Gastroesophageal sphincter (tissue), 4 donors: ENCODE results near the gene BAMBI. TPM values are rescaled to one million over a fixed set of nuclear protein-coding genes. Genes with fewer than 3 reads are reported as not detected.

Experiments used
- ATAC-seq: fragments of 150-250 bp; one replicate; pipeline ENCODE4 v1.9.1; 2016; ENCODE audit warnings: mild to moderate bottlenecking, moderate library complexity
- H3K27ac ChIP-seq, 4 donors: fragments of 200-600 bp; sonication (generic) in 3 of 4; 1 replicate in 3 of 4; 2 replicates in 1 of 4; pipeline ENCODE4 v1.5.1; 2016 to 2019
- H3K27me3 ChIP-seq: fragments of 200-600 bp; sonication (generic); one replicate; pipeline ENCODE4 v1.5.1; 2019
- H3K36me3 ChIP-seq, 2 donors: fragments of 200-600 bp; sonication (generic); one replicate each; pipeline ENCODE4 v1.5.1; 2019; ENCODE audit warnings: control low read depth in 1 of 2
- H3K4me1 ChIP-seq, 3 donors: fragments of 200-600 bp; sonication (generic); 1 replicate in 2 of 3; 2 replicates in 1 of 3; pipeline ENCODE4 v1.5.1; 2016 to 2019; ENCODE audit warnings: control low read depth in 2 of 3
- H3K4me3 ChIP-seq, 2 donors: fragments of 200-600 bp; sonication (generic); one replicate each; pipeline ENCODE4 v1.5.1; 2019; ENCODE audit warnings: mild to moderate bottlenecking in 1 of 2, moderate library complexity in 1 of 2
- H3K9me3 ChIP-seq, 3 donors: fragments of 200-600 bp; sonication (generic); one replicate each; pipeline ENCODE4 v1.5.1; 2017 to 2019; ENCODE audit warnings: control low read depth in 2 of 3
- EP300 ChIP-seq: sonication (generic); formaldehyde crosslinking; IDR thresholded peaks from one replicate; pipeline ENCODE4 v1.6.1; 2017; ENCODE audit warnings: antibody characterized with exemption, mild to moderate bottlenecking
- POLR2A ChIP-seq, 2 donors: fragments of 450-650 bp; IDR thresholded peaks; one replicate each; pipeline ENCODE4 v1.6.1; 2017; ENCODE audit warnings: antibody characterized with exemption in 2 of 2, mild to moderate bottlenecking in 2 of 2, moderate library complexity in 1 of 2
- POLR2AphosphoS5 ChIP-seq: sonication (generic); formaldehyde crosslinking; IDR thresholded peaks from one replicate; pipeline ENCODE4 v1.6.1; 2017; ENCODE audit warnings: antibody characterized with exemption
- WGBS, 2 donors: methylation state at CpG; one replicate each; pipeline ENCODE4 v1.1.5; 2018; ENCODE audit warnings: low coverage in 1 of 2; 5-methylcytosine and 5-hydroxymethylcytosine counted together
- total RNA-seq, 4 donors: library from RNA; depleted of rRNA; stranded (reverse); fragments of >200 nt; gene quantifications; one replicate each; pipeline ENCODE4 v1.1.0, GENCODE V29; 2016
- TF ChIP-seq, protein P1 (sequence below), 4 experiments: fragments of 200-600 bp in 2 of 4; fragments of 450-650 bp in 2 of 4; sonication (generic) in 1 of 4; IDR thresholded peaks; one replicate each; pipeline ENCODE4 v1.5.1; 2017 to 2019; ENCODE audit warnings: antibody characterized with exemption in 4 of 4, mild to moderate bottlenecking in 2 of 4, moderate library complexity in 2 of 4

The BAMBI gene
- total RNA-seq, 4 donors from 2014 or later, result 5.6 to 6.0 (median 5.8) TPM

DNA sequence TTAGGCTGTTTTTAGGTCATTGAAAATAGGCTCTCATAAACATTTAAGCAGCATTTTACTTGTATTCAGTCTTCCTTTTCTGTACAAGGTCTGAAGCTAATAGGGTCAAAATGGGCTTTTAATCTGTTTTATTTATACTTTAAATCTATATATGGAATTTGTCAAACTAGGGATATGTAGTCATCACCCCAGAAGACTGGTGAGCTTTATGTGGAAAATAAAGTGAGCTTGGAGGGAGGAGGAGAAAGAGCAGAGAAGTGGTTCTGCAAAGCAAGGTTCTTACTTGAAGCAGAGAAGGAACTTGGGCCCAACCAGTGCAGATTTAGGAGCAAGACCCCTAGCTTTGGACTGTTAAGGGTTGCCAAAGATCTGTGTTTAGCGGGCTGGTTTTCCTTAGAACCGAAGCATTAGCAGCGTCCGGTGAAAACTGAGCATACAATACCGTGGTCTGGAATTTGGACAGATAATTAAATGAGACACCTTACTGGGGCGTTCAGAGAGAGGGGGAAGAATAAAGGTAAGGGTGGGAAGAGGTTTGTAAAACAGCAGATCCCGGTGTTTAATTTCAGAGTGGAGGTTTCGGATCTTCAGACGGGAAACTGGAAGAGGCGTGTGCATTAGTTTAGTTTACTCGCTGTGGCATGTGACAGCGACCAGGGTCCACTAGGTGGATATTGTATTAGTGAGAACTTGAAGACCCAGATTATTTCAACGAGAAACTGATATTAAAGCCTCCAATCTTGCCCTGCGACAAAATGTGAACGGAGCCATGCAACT lies 2.4 kb downstream of the BAMBI start:
- Histone ChIP-seq H3K4me3 (peak overlapping the region; percentile 4 to 80), H3K36me3 (no peaks in the 10 kb centered on the region), H3K9me3 (no peaks in the 10 kb centered on the region), H3K4me1 (peaks cover 0 to 41% (median 0%) of the 10 kb centered on the region in 3 donors), H3K27ac (no peak overlapping the region), H3K27me3 (peaks cover 73% of the 10 kb centered on the region)
- TF ChIP-seq POLR2AphosphoS5, result no peak
- TF ChIP-seq POLR2A (IDR thresholded peaks at IDR 0.05), result no peak
- no peak for TF ChIP-seq EP300
- TF ChIP-seq, protein P1, sequence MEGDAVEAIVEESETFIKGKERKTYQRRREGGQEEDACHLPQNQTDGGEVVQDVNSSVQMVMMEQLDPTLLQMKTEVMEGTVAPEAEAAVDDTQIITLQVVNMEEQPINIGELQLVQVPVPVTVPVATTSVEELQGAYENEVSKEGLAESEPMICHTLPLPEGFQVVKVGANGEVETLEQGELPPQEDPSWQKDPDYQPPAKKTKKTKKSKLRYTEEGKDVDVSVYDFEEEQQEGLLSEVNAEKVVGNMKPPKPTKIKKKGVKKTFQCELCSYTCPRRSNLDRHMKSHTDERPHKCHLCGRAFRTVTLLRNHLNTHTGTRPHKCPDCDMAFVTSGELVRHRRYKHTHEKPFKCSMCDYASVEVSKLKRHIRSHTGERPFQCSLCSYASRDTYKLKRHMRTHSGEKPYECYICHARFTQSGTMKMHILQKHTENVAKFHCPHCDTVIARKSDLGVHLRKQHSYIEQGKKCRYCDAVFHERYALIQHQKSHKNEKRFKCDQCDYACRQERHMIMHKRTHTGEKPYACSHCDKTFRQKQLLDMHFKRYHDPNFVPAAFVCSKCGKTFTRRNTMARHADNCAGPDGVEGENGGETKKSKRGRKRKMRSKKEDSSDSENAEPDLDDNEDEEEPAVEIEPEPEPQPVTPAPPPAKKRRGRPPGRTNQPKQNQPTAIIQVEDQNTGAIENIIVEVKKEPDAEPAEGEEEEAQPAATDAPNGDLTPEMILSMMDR (IDR thresholded peaks at IDR 0.05), result peak in 1 of 4 experiments; percentile 4
- WGBS, 2 donors, result 62 to 71% methylated on average over 15 of the region's 15 CpGs
- no peak for ATAC-seq

DNA sequence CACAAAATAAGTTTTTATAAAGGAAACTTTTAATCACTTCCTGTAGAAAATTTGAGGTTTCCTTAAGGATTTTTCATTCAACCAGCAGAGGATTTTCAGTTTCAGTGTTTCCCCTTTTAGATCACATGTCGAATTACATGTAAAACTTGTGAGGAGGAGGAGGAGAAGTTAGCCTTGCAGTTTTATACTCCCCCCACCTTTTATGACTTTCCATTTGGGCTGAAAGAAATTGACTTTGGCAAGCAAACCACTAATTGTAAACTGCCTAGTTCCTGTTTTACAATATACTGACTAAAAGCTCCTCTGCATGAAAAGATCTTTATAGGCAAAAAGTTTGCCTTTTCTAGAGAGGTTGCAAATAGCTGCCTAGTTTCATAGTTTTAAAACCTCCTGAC lies 3.0 kb downstream of the BAMBI start:
- Histone ChIP-seq H3K4me1 (peaks cover 0 to 41% (median 0%) of the 10 kb centered on the region in 3 donors), H3K36me3 (no peaks in the 10 kb centered on the region), H3K27ac (no peak overlapping the region), H3K9me3 (no peaks in the 10 kb centered on the region), H3K4me3 (peak overlapping the region; percentile 4 to 80), H3K27me3 (peaks cover 71% of the 10 kb centered on the region)
- 56 to 71% methylated on average over 1 of the region's 1 CpG for WGBS, 2 donors
- ATAC-seq, result no peak
- TF ChIP-seq POLR2AphosphoS5 (no peak), POLR2A (IDR thresholded peaks at IDR 0.05) (no peak)

DNA sequence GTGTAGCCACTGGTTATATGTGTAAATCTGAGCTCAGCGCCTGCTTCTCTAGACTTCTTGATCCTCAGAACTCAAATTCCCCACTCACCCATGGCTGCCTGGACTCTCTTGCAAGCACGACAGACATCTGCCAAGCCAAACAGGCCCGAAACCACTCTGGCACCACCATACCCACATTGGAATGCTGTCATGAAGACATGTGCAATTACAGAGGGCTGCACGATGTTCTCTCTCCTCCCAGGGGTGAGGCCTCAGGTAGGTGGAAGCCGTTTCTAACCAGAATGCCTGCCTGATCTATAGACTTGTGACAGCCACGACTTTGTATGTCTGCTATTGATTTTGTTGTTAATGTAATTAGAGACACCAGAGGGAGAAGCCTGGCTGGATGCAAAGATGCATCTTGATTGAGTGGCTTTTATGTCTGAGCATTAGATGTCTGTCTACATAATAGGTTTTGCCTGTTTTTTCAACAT lies 4.0 kb downstream of the BAMBI start:
- TF ChIP-seq POLR2AphosphoS5 (no peak), EP300 (no peak), POLR2A (IDR thresholded peaks at IDR 0.05) (no peak)
- TF ChIP-seq, protein P1 (IDR thresholded peaks at IDR 0.05), result no peak
- Histone ChIP-seq H3K4me1 (peaks cover 0 to 40% (median 0%) of the 10 kb centered on the region in 3 donors), H3K9me3 (no peaks in the 10 kb centered on the region), H3K27ac (no peak overlapping the region), H3K36me3 (no peaks in the 10 kb centered on the region), H3K27me3 (peaks cover 69% of the 10 kb centered on the region), H3K4me3 (no peak overlapping the region)
- 86 to 90% methylated on average over 2 to 3 of the region's 6 CpGs for WGBS, 2 donors
- no peak for ATAC-seq

DNA sequence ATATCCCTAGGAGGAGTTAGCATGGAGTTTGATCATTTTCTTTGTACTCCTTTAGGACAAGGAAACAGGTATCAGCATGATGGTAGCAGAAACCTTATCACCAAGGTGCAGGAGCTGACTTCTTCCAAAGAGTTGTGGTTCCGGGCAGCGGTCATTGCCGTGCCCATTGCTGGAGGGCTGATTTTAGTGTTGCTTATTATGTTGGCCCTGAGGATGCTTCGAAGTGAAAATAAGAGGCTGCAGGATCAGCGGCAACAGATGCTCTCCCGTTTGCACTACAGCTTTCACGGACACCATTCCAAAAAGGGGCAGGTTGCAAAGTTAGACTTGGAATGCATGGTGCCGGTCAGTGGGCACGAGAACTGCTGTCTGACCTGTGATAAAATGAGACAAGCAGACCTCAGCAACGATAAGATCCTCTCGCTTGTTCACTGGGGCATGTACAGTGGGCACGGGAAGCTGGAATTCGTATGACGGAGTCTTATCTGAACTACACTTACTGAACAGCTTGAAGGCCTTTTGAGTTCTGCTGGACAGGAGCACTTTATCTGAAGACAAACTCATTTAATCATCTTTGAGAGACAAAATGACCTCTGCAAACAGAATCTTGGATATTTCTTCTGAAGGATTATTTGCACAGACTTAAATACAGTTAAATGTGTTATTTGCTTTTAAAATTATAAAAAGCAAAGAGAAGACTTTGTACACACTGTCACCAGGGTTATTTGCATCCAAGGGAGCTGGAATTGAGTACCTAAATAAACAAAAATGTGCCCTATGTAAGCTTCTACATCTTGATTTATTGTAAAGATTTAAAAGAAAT lies 4.8 kb downstream of the BAMBI start:
- peaks cover 0 to 32% (median 0%) of the 10 kb centered on the region in 3 donors for H3K4me1 ChIP-seq
- H3K27ac ChIP-seq, result no peak overlapping the region
- no peak overlapping the region for H3K4me3 ChIP-seq
- no peak for ATAC-seq
- no peaks in the 10 kb centered on the region for H3K36me3 ChIP-seq
- H3K9me3 ChIP-seq, result no peaks in the 10 kb centered on the region
- H3K27me3 ChIP-seq, result peaks cover 63% of the 10 kb centered on the region
- WGBS, 2 donors, result 90 to 91% methylated on average over 7 to 12 of the region's 14 CpGs
- TF ChIP-seq EP300 (no peak), POLR2AphosphoS5 (no peak), POLR2A (IDR thresholded peaks at IDR 0.05) (no peak)
- TF ChIP-seq, protein P1 (IDR thresholded peaks at IDR 0.05), result no peak

DNA sequence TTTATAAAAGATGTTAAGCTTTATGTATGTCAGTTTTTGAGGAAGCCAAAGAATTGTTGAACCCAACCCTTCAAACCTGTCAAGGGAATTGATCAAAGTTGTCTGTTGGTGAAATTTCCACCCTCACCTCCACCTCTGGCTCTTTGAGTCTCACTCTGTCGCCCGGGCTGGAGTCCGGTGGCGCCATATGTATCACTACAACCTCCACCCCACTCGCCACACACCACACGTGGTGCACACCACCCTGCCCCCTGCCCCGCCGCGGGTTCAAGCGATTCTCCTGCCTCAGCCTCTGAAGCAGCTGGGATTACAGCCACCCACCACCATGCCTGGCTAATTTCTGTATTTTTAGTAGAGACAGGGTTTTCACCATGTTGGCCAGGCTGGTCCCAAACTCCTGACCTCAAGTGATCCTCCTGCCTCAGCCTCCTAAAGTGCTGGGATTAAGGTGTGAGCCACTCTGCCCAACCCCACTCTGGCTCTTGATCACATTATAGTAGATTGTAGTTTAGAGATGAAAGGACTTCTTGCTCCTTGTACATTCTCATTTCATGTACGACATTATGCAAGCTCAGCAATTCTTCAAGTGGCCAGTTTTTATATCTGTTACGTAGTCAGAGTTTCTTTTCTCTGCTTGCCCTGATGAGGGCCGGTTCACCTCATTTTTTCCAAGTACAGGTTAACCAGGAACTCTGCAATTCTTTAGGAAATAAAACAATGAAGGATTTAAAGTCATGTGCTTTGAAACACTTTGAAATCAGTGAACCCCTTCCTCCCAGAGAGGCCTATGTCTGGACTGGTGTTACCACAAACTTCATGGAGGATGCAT lies 7.0 kb downstream of the BAMBI start:
- ATAC-seq, result no peak
- Histone ChIP-seq H3K27ac (no peak overlapping the region), H3K4me3 (no peak overlapping the region), H3K4me1 (peaks cover 0 to 13% (median 0%) of the 10 kb centered on the region in 3 donors), H3K9me3 (no peaks in the 10 kb centered on the region), H3K36me3 (no peaks in the 10 kb centered on the region), H3K27me3 (peaks cover 43% of the 10 kb centered on the region)
- TF ChIP-seq POLR2A (IDR thresholded peaks at IDR 0.05), result no peak
- no peak for TF ChIP-seq POLR2AphosphoS5
- TF ChIP-seq, protein P1 (IDR thresholded peaks at IDR 0.05), result no peak
- no peak for TF ChIP-seq EP300
- 91 to 96% methylated on average over 3 to 13 of the region's 13 CpGs for WGBS, 2 donors
